ENCODE data around the gene WDR3. TPM values are rescaled to one million over a fixed set of nuclear protein-coding genes. Genes with fewer than 3 reads are reported as not detected.

The WDR3 gene
- total and polyA plus RNA-seq, 2 donors (not counting 1 experiment from before 2014, with no cell fraction given) = 5.5 to 18.5 TPM

GRCh38 chr1:118013336-118013735 is 83.8 kb downstream of the WDR3 start:
- TF ChIP-seq EZH2 (IDR thresholded peaks at IDR 0.05; ENCODE audit: borderline replicate concordance, insufficient read depth, low read depth, low read length, poor library complexity, severe bottlenecking) (no peak), CTCF (IDR thresholded peaks at IDR 0.05) (no peak)
- Histone ChIP-seq H3K27me3 (replicated peaks in 1 of 4; ENCODE audit: control extremely low read depth in 1 of 4, control insufficient read depth in 3 of 4, insufficient read depth in 4 of 4, low read length in 3 of 4) (peaks cover 0 to 2% (median 0%) of the 10 kb centered on the region in 4 experiments), H3K4me2 (replicated peaks; ENCODE audit: low read depth, low read length, poor library complexity, severe bottlenecking) (no peak overlapping the region), H3K36me3 (replicated peaks in 1 of 2; ENCODE audit: control extremely low read depth in 1 of 2, control insufficient read depth in 1 of 2, extremely low read depth in 1 of 2, insufficient read depth in 2 of 2, low read length in 1 of 2) (no peaks in the 10 kb centered on the region), H4K20me1 (ENCODE audit: control insufficient read depth, insufficient read depth, low read length, poor library complexity, severe bottlenecking) (no peaks in the 10 kb centered on the region), H3K4me1 (ENCODE audit: control insufficient read depth in 2 of 2, insufficient read depth in 2 of 2, low read length in 2 of 2) (no peaks in the 10 kb centered on the region), H3K9me3 (ENCODE audit: control extremely low read depth in 1 of 3, control insufficient read depth in 2 of 3, insufficient read depth in 1 of 3, low read length in 2 of 3) (no peaks in the 10 kb centered on the region), H3K27ac (ENCODE audit: low read length in 2 of 2) (no peak overlapping the region), H3K79me2 (ENCODE audit: control insufficient read depth, insufficient read depth, low read length) (no peaks in the 10 kb centered on the region), H3K9ac (ENCODE audit: low read length) (no peak overlapping the region), H3K4me3 (ENCODE audit: control extremely low read depth in 1 of 5, extremely low read depth in 1 of 5, insufficient read depth in 1 of 5, low read depth in 2 of 5, low read length in 4 of 5) (no peak overlapping the region), H2AFZ (ENCODE audit: insufficient read depth, low read depth, low read length, poor library complexity, severe bottlenecking) (no peak overlapping the region)
- DNase-seq = no peak
- POLR2A ChIA-PET = no interaction called here
- Mint-ChIP-seq H3K9me3 (ENCODE audit: insufficient read depth) (no peaks in the 10 kb centered on the region), H3K27ac (no peak overlapping the region), H3K4me1 (no peaks in the 10 kb centered on the region), H3K27me3 (peaks cover 3% of the 10 kb centered on the region), H3K4me3 (no peak overlapping the region)
- no CpG with 5 or more reads among the region's 6 CpGs for WGBS (ENCODE audit: insufficient coverage)
- ATAC-seq (ENCODE audit: low read depth) = no peak
- intact Hi-C loops (cut with micrococcal nuclease) = no loop called here
- CTCF ChIA-PET = no interaction called here

GRCh38 chr1:118013938-118014337 is 84.4 kb downstream of the WDR3 start:
- H3K4me2 ChIP-seq (replicated peaks; ENCODE audit: low read depth, low read length, poor library complexity, severe bottlenecking) = no peak overlapping the region
- no peak for DNase-seq
- peaks cover 0 to 2% (median 0%) of the 10 kb centered on the region in 4 experiments for H3K27me3 ChIP-seq (replicated peaks in 1 of 4; ENCODE audit: control extremely low read depth in 1 of 4, control insufficient read depth in 3 of 4, insufficient read depth in 4 of 4, low read length in 3 of 4)
- no peak for ATAC-seq (ENCODE audit: low read depth)
- H2AFZ ChIP-seq (ENCODE audit: insufficient read depth, low read depth, low read length, poor library complexity, severe bottlenecking) = no peak overlapping the region
- Mint-ChIP-seq H3K4me1 (no peaks in the 10 kb centered on the region), H3K27ac (no peak overlapping the region), H3K9me3 (ENCODE audit: insufficient read depth) (no peaks in the 10 kb centered on the region), H3K4me3 (no peak overlapping the region), H3K27me3 (peaks cover 3% of the 10 kb centered on the region)
- H3K36me3 ChIP-seq (replicated peaks in 1 of 2; ENCODE audit: control extremely low read depth in 1 of 2, control insufficient read depth in 1 of 2, extremely low read depth in 1 of 2, insufficient read depth in 2 of 2, low read length in 1 of 2) = no peaks in the 10 kb centered on the region
- TF ChIP-seq CTCF (IDR thresholded peaks at IDR 0.05) (no peak), EZH2 (IDR thresholded peaks at IDR 0.05; ENCODE audit: borderline replicate concordance, insufficient read depth, low read depth, low read length, poor library complexity, severe bottlenecking) (no peak)
- no peaks in the 10 kb centered on the region for H3K79me2 ChIP-seq (ENCODE audit: control insufficient read depth, insufficient read depth, low read length)
- no peaks in the 10 kb centered on the region for H4K20me1 ChIP-seq (ENCODE audit: control insufficient read depth, insufficient read depth, low read length, poor library complexity, severe bottlenecking)
- no peak overlapping the region for H3K4me3 ChIP-seq (ENCODE audit: control extremely low read depth in 1 of 5, extremely low read depth in 1 of 5, insufficient read depth in 1 of 5, low read depth in 2 of 5, low read length in 4 of 5)
- no peak overlapping the region for H3K9ac ChIP-seq (ENCODE audit: low read length)
- no peaks in the 10 kb centered on the region for H3K9me3 ChIP-seq (ENCODE audit: control extremely low read depth in 1 of 3, control insufficient read depth in 2 of 3, insufficient read depth in 1 of 3, low read length in 2 of 3)
- intact Hi-C loops (cut with micrococcal nuclease) = no loop called here
- no peaks in the 10 kb centered on the region for H3K4me1 ChIP-seq (ENCODE audit: control insufficient read depth in 2 of 2, insufficient read depth in 2 of 2, low read length in 2 of 2)
- ChIA-PET POLR2A (no interaction called here), CTCF (no interaction called here)
- no peak overlapping the region for H3K27ac ChIP-seq (ENCODE audit: low read length in 2 of 2)

Other genes starting within 250 kb of the WDR3 start
- gene GDAP2, start 118 bp upstream of the WDR3 start, total RNA-seq = 36.7 and 41.5 TPM in 2 replicates
- gene GDAP2, start 118 bp upstream of the WDR3 start, polyA plus RNA-seq = 6.8 and 7.7 TPM in 2 replicates